ENCODE measurements around the gene STXBP5L. TPM values are rescaled to one million over a fixed set of nuclear protein-coding genes. Genes with fewer than 3 reads are reported as not detected.
"Not testable (repeated sequence)": the region's sequence is repeated elsewhere in the genome, so short reads cannot be mapped to it uniquely, and the experiment has no call there.

The STXBP5L gene
- polyA plus RNA-seq, 1 of the 3 experiments (the other 2 are of a cell fraction), result 0.03 TPM

- Histone ChIP-seq H2AFZ (ENCODE audit: low read depth) (no peak overlapping the region), H3K27me3 (ENCODE audit: insufficient read depth) (no peaks in the 10 kb centered on the region), H3K4me2 (no peak overlapping the region), H3K36me3 (replicated peaks in 1 of 2; ENCODE audit: control insufficient read depth in 1 of 2, insufficient read depth in 2 of 2, low read length in 1 of 2) (no peaks in the 10 kb centered on the region), H3K27ac (ENCODE audit: low read depth in 2 of 2, low read length in 1 of 2) (no peak overlapping the region), H4K20me1 (ENCODE audit: insufficient read depth) (no peaks in the 10 kb centered on the region), H3K4me3 (ENCODE audit: low read depth in 2 of 2, low read length in 1 of 2) (no peak overlapping the region), H3F3A (replicated peaks; ENCODE audit: insufficient read depth) (no peaks in the 10 kb centered on the region), H3K9me3 (no peaks in the 10 kb centered on the region), H3K4me1 (ENCODE audit: control insufficient read depth in 1 of 2, insufficient read depth in 2 of 2, low read depth in 1 of 2, low read length in 1 of 2) (no peaks in the 10 kb centered on the region), H3K79me2 (ENCODE audit: insufficient read depth) (no peaks in the 10 kb centered on the region), H3K9ac (no peak overlapping the region), H3K9me2 (no peaks in the 10 kb centered on the region)
- ChIA-PET CTCF (no interaction called here), POLR2A (no interaction called here)
- no peak for DNase-seq
- TF ChIP-seq ELF1 (IDR thresholded peaks at IDR 0.05) (no peak), TEAD4 (IDR thresholded peaks at IDR 0.05; ENCODE audit: borderline replicate concordance, insufficient read depth) (no peak)
- 20% methylated on average over 3 of the region's 4 CpGs for WGBS (ENCODE audit: low lambda C conversion rate)
Observed at GRCh38 chr3:121096953-121097352, 188.9 kb downstream of the STXBP5L start.

DNA sequence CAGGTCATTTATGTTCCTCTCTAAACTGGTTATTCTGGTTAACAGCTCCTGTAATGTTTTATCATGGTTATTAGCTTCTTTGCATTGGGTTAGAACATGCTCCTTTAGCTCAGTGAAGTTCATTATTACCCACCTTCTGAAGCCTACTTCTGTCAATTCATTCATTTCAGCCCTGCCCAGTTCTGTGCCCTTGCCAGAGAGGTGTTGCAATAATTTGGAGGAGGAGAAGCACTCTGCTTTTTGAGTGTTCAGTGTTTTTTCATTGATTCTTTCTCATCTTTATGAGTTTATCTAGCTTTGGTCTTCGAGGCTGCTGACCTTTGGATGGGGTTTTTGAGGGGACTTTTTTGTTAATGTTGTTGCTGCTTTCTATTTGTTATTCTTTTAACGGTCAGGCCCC is 203.1 kb downstream of the STXBP5L start:
- H2AFZ ChIP-seq (ENCODE audit: low read depth); POLR2A ChIA-PET; H3K27ac ChIP-seq (ENCODE audit: low read depth in 2 of 2, low read length in 1 of 2); H4K20me1 ChIP-seq (ENCODE audit: insufficient read depth); H3K36me3 ChIP-seq (replicated peaks in 1 of 2; ENCODE audit: control insufficient read depth in 1 of 2, insufficient read depth in 2 of 2, low read length in 1 of 2); H3K4me2 ChIP-seq; H3K4me1 ChIP-seq (ENCODE audit: control insufficient read depth in 1 of 2, insufficient read depth in 2 of 2, low read depth in 1 of 2, low read length in 1 of 2); H3K4me3 ChIP-seq (ENCODE audit: low read depth in 2 of 2, low read length in 1 of 2); H3K79me2 ChIP-seq (ENCODE audit: insufficient read depth); H3K9me2 ChIP-seq; H3K9ac ChIP-seq; H3K27me3 ChIP-seq (ENCODE audit: insufficient read depth); CTCF ChIA-PET; DNase-seq; H3F3A ChIP-seq (replicated peaks; ENCODE audit: insufficient read depth); H3K9me3 ChIP-seq: not testable (repeated sequence)
- 9% methylated on average over 2 of the region's 2 CpGs for WGBS (ENCODE audit: low lambda C conversion rate)

DNA sequence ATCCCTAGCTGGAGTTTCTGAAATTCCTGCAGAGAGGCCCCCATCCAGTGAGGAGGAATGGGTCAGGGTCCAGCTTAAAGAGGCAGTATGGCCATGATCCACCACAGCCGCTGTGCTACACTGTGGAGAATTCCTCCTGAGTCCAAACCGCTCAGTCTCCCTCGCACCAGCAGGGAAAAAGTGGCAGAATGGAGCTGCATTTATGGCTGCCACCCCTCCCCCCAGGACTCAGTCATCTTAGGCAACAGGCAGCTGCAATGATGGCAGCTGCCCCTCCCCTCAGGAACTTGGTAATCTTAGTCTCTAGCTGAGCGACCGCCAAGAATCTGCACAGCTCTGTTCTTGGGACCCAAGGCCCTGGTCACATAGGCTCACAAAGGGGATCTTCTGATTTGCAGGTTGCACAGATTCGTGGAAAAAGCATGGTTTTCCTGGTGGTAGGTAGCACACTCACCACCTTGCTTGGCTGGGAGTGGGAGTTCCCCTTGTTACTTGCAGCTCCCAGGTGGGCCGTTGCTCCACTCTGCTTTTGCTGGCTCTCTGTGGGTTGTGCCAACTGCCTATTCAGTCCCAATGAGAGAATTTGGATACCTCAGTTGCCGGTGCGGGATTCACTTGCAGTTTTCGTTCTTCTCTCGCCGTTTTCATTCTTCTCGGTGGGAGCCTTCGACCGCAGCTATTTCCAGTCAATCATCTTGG is 204.1 kb downstream of the STXBP5L start:
- POLR2A ChIA-PET, result no interaction called here

More for the DNA sequence above, 204.1 kb downstream of the STXBP5L start:
- DNase-seq, result no peak
- Histone ChIP-seq H3K79me2 (ENCODE audit: insufficient read depth) (no peaks in the 10 kb centered on the region), H3K9me3 (no peaks in the 10 kb centered on the region), H3K36me3 (replicated peaks in 1 of 2; ENCODE audit: control insufficient read depth in 1 of 2, insufficient read depth in 2 of 2, low read length in 1 of 2) (no peaks in the 10 kb centered on the region), H2AFZ (ENCODE audit: low read depth) (no peak overlapping the region), H3F3A (replicated peaks; ENCODE audit: insufficient read depth) (no peaks in the 10 kb centered on the region), H3K27ac (ENCODE audit: low read depth in 2 of 2, low read length in 1 of 2) (no peak overlapping the region), H3K4me1 (ENCODE audit: control insufficient read depth in 1 of 2, insufficient read depth in 2 of 2, low read depth in 1 of 2, low read length in 1 of 2) (no peaks in the 10 kb centered on the region), H3K9me2 (no peaks in the 10 kb centered on the region), H3K27me3 (ENCODE audit: insufficient read depth) (no peaks in the 10 kb centered on the region), H3K9ac (no peak overlapping the region), H3K4me3 (ENCODE audit: low read depth in 2 of 2, low read length in 1 of 2) (no peak overlapping the region), H3K4me2 (no peak overlapping the region), H4K20me1 (ENCODE audit: insufficient read depth) (no peaks in the 10 kb centered on the region)
- CTCF ChIA-PET, result no interaction called here
- TF ChIP-seq FOXM1 (IDR thresholded peaks at IDR 0.05; ENCODE audit: low read depth) (no peak), POLR2AphosphoS5 (IDR thresholded peaks at IDR 0.05; ENCODE audit: low read depth, low read length) (no peak), ELF1 (IDR thresholded peaks at IDR 0.05) (no peak), FOSL2 (IDR thresholded peaks at IDR 0.05; ENCODE audit: borderline replicate concordance, low read depth) (no peak), EZH2phosphoT487 (IDR thresholded peaks at IDR 0.05; ENCODE audit: borderline replicate concordance, low read depth) (no peak), NRF1 (IDR thresholded peaks at IDR 0.05; ENCODE audit: low read depth, low read length) (no peak), ZBTB33 (IDR thresholded peaks at IDR 0.05; ENCODE audit: borderline replicate concordance, low read depth) (no peak), NFIC (IDR thresholded peaks at IDR 0.05; ENCODE audit: borderline replicate concordance) (no peak), SMC3 (IDR thresholded peaks at IDR 0.05; ENCODE audit: low read depth, low read length) (no peak), TAF1 (IDR thresholded peaks at IDR 0.05; ENCODE audit: borderline replicate concordance, low read depth, low read length) (no peak), IRF3 (IDR thresholded peaks at IDR 0.05; ENCODE audit: low read depth, low read length) (no peak), FOXJ3 (CRISPR knock-in tag; IDR thresholded peaks at IDR 0.05) (no peak), TEAD4 (IDR thresholded peaks at IDR 0.05; ENCODE audit: borderline replicate concordance, insufficient read depth) (no peak), MEF2A (IDR thresholded peaks at IDR 0.05; ENCODE audit: borderline replicate concordance, low read depth) (no peak)
- TF ChIP-seq, protein P1, sequence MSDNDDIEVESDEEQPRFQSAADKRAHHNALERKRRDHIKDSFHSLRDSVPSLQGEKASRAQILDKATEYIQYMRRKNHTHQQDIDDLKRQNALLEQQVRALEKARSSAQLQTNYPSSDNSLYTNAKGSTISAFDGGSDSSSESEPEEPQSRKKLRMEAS (IDR thresholded peaks at IDR 0.05; ENCODE audit: low read depth), result no peak
- 68% methylated on average over 15 of the region's 15 CpGs for WGBS (ENCODE audit: low lambda C conversion rate)
